HuH-7 (cell line): ENCODE measurements around the gene SPRYD3.
"Not testable (repeated sequence)": the region's sequence is repeated elsewhere in the genome, so short reads cannot be mapped to it uniquely, and the experiment has no call there.

ENCODE experiments used
- DNase-seq: peaks from one replicate; pipeline ENCODE4 v3.0.0; 2011; ENCODE audit warnings: low spot score

SPRYD3 gene

GRCh38 chr12:53051058-53051880, 27.9 kb downstream of the SPRYD3 start:
- no peak for DNase-seq

GRCh38 chr12:53050426-53051057, 28.6 kb downstream of the SPRYD3 start:
- DNase-seq, result no peak

- DNase-seq, result peak; percentile 60
These were observed 29.4 kb downstream of the SPRYD3 start, which contains the start of gene TNS2 for GRCh38 chr12:53049571-53050318. Gene TNS2, plus strand, starts transcription at chr12:53050065. Its CDS starts 121 bp downstream, at chr12:53050186.

- no peak for DNase-seq
These were observed 30.3 kb downstream of the SPRYD3 start for GRCh38 chr12:53048780-53049401.

GRCh38 chr12:53048033-53048779, 31.0 kb downstream of the SPRYD3 start:
- peak; percentile 29 for DNase-seq

- DNase-seq, result peak; percentile 78
These were observed 31.8 kb downstream of the SPRYD3 start for GRCh38 chr12:53047221-53048032.

GRCh38 chr12:53046655-53047220, 32.5 kb downstream of the SPRYD3 start:
- peak; percentile 68 for DNase-seq

- DNase-seq, result peak; percentile 11
These were observed 33.5 kb downstream of the SPRYD3 start for GRCh38 chr12:53045696-53046045.

- no peak for DNase-seq
These were observed 34.1 kb downstream of the SPRYD3 start for GRCh38 chr12:53044896-53045695.

- peak; percentile 55 for DNase-seq
These were observed 35.1 kb downstream of the SPRYD3 start for GRCh38 chr12:53044052-53044581.

- DNase-seq, result peak; percentile 15
These were observed 36.4 kb downstream of the SPRYD3 start for GRCh38 chr12:53042607-53043454.

GRCh38 chr12:53039851-53040250, 39.3 kb downstream of the SPRYD3 start:
- DNase-seq, result no peak

GRCh38 chr12:53036802-53037201, 42.4 kb downstream of the SPRYD3 start:
- no peak for DNase-seq

- DNase-seq, result no peak
These were observed 44.7 kb downstream of the SPRYD3 start for GRCh38 chr12:53034459-53034858.

GRCh38 chr12:53033832-53034231, 45.4 kb downstream of the SPRYD3 start:
- DNase-seq, result not testable (repeated sequence)

- no peak for DNase-seq
These were observed 47.6 kb downstream of the SPRYD3 start for GRCh38 chr12:53031616-53032015.

- not testable (repeated sequence) for DNase-seq
These were observed 52.2 kb downstream of the SPRYD3 start for GRCh38 chr12:53027014-53027413.

GRCh38 chr12:53025250-53025649, 53.9 kb downstream of the SPRYD3 start:
- DNase-seq, result no peak
